ENCODE data around the gene HYAL3. TPM values are rescaled to one million over a fixed set of nuclear protein-coding genes. Genes with fewer than 3 reads are reported as not detected.

The HYAL3 gene
- total and polyA plus RNA-seq, 2 of the 13 experiments (the other 11 are each of a cell fraction or from before 2014, with no cell fraction given): 5.5 to 10.4 TPM

DNA sequence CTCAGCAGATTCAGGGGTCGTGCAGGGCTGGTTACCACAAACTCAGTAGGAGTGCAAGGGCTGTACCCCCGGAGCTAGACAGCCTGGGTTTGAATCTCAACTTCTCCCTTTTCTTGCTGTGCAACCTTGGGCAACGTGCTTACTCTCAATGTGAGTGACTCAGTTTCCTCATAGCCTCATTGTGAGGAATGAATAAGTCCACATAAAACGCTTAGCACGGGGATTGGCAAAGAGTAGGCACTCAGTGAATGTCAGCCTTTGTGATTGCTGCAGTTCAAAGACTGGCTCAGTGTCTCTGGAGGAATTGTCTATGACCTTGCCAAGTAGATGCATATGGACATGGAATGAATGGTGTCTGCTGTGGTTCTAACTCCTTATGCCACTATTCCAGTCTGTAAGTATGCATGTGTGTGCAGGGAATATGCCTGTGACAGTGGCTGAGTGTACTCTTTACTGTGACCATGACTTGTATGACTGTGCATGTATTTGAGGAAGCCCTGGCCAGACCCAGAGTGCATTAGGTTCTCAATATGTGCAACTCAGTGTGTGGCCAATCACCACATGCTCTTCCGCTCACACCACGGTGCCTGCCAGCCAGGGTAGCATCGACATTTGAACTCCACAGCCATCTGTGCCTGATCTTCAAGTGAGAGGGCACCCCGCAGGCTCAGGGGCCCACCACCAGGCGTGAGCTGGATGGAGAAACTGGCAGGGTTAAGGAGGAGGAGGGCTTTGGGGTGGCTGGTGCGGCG lies 900 bp upstream of the HYAL3 start (continued):
- TF ChIP-seq ZNF761 (CRISPR knock-in tag; conservative IDR thresholded peaks at IDR 0.05): no peak
- no peak for TF ChIP-seq FOXK2 (IDR thresholded peaks at IDR 0.05)
- no peak for TF ChIP-seq CENPT (CRISPR knock-in tag; IDR thresholded peaks at IDR 0.05; ENCODE audit: low read depth)
- peak; percentile 73 for TF ChIP-seq CCAR2 (optimal IDR thresholded peaks at IDR 0.05; ENCODE audit: low read depth, low read length)
- TF ChIP-seq, protein P1, sequence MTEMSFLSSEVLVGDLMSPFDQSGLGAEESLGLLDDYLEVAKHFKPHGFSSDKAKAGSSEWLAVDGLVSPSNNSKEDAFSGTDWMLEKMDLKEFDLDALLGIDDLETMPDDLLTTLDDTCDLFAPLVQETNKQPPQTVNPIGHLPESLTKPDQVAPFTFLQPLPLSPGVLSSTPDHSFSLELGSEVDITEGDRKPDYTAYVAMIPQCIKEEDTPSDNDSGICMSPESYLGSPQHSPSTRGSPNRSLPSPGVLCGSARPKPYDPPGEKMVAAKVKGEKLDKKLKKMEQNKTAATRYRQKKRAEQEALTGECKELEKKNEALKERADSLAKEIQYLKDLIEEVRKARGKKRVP (CRISPR knock-in tag; IDR thresholded peaks at IDR 0.05): no peak
- TF ChIP-seq, protein P2, sequence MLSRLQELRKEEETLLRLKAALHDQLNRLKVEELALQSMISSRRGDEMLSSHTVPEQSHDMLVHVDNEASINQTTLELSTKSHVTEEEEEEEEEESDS (CRISPR knock-in tag; IDR thresholded peaks at IDR 0.05; ENCODE audit: borderline replicate concordance): no peak
- 0 out of 2 replicates have a peak, but pooled peaks have one; percentile 1 for TF ChIP-seq POGZ (CRISPR knock-in tag; IDR thresholded peaks at IDR 0.05)
- TF ChIP-seq PITX1 (CRISPR knock-in tag; IDR thresholded peaks at IDR 0.05): no peak
- TF ChIP-seq AGO2 (optimal IDR thresholded peaks at IDR 0.05; ENCODE audit: low read depth, low read length): peak; percentile 49
- no peak for TF ChIP-seq ZNF839 (CRISPR knock-in tag; IDR thresholded peaks at IDR 0.05; ENCODE audit: borderline replicate concordance)
- TF ChIP-seq ZNF589 (CRISPR knock-in tag; conservative IDR thresholded peaks at IDR 0.05): no peak
- TF ChIP-seq REL (CRISPR knock-in tag; conservative IDR thresholded peaks at IDR 0.05): no peak
- TF ChIP-seq, protein P3, sequence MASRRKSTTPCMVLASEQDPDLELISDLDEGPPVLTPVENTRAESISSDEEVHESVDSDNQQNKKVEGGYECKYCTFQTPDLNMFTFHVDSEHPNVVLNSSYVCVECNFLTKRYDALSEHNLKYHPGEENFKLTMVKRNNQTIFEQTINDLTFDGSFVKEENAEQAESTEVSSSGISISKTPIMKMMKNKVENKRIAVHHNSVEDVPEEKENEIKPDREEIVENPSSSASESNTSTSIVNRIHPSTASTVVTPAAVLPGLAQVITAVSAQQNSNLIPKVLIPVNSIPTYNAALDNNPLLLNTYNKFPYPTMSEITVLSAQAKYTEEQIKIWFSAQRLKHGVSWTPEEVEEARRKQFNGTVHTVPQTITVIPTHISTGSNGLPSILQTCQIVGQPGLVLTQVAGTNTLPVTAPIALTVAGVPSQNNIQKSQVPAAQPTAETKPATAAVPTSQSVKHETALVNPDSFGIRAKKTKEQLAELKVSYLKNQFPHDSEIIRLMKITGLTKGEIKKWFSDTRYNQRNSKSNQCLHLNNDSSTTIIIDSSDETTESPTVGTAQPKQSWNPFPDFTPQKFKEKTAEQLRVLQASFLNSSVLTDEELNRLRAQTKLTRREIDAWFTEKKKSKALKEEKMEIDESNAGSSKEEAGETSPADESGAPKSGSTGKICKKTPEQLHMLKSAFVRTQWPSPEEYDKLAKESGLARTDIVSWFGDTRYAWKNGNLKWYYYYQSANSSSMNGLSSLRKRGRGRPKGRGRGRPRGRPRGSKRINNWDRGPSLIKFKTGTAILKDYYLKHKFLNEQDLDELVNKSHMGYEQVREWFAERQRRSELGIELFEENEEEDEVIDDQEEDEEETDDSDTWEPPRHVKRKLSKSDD (CRISPR knock-in tag; IDR thresholded peaks at IDR 0.05; ENCODE audit: low read depth): no peak
- no peak for TF ChIP-seq GATAD1 (CRISPR knock-in tag; IDR thresholded peaks at IDR 0.05)
- no peak for TF ChIP-seq BRD4 (CRISPR knock-in tag; IDR thresholded peaks at IDR 0.05)
- TF ChIP-seq ESRRA (CRISPR knock-in tag; IDR thresholded peaks at IDR 0.05; ENCODE audit: low read depth): no peak
- TF ChIP-seq, protein P4, sequence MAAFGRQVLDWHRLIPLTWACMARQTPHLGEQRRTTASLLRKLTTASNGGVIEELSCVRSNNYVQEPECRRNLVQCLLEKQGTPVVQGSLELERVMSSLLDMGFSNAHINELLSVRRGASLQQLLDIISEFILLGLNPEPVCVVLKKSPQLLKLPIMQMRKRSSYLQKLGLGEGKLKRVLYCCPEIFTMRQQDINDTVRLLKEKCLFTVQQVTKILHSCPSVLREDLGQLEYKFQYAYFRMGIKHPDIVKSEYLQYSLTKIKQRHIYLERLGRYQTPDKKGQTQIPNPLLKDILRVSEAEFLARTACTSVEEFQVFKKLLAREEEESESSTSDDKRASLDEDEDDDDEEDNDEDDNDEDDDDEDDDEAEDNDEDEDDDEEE (CRISPR knock-in tag; IDR thresholded peaks at IDR 0.05): no peak
- TF ChIP-seq ELF1 (CRISPR knock-in tag; IDR thresholded peaks at IDR 0.05): no peak
- TF ChIP-seq, protein P5, sequence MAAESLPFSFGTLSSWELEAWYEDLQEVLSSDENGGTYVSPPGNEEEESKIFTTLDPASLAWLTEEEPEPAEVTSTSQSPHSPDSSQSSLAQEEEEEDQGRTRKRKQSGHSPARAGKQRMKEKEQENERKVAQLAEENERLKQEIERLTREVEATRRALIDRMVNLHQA (CRISPR knock-in tag; IDR thresholded peaks at IDR 0.05): no peak
- no peak for TF ChIP-seq ZNF260 (CRISPR knock-in tag; IDR thresholded peaks at IDR 0.05; ENCODE audit: borderline replicate concordance, low read depth)
- TF ChIP-seq, protein P6, sequence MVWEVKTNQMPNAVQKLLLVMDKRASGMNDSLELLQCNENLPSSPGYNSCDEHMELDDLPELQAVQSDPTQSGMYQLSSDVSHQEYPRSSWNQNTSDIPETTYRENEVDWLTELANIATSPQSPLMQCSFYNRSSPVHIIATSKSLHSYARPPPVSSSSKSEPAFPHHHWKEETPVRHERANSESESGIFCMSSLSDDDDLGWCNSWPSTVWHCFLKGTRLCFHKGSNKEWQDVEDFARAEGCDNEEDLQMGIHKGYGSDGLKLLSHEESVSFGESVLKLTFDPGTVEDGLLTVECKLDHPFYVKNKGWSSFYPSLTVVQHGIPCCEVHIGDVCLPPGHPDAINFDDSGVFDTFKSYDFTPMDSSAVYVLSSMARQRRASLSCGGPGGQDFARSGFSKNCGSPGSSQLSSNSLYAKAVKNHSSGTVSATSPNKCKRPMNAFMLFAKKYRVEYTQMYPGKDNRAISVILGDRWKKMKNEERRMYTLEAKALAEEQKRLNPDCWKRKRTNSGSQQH (CRISPR knock-in tag; IDR thresholded peaks at IDR 0.05; ENCODE audit: low read depth): no peak
- TF ChIP-seq TAF1 (CRISPR knock-in tag; IDR thresholded peaks at IDR 0.05): no peak
- no peak for TF ChIP-seq SIX4 (CRISPR knock-in tag; IDR thresholded peaks at IDR 0.05)
- peak; percentile 47; the same call in 1 of the 2 replicates for TF ChIP-seq ZNF605 (CRISPR knock-in tag; IDR thresholded peaks at IDR 0.05)
- TF ChIP-seq SKI (IDR thresholded peaks at IDR 0.05; ENCODE audit: partially characterized antibody): no peak
